Keratinocyte (primary cell): ENCODE results near the gene SF3A2. TPM values are rescaled to one million over a fixed set of nuclear protein-coding genes. Genes with fewer than 3 reads are reported as not detected.

ENCODE experiments used
- DNase-seq: peaks from one replicate; pipeline ENCODE4 v3.0.0-alpha.2; 2011; ENCODE audit warnings: low read depth, missing footprints, low spot score
- FAIRE-seq: peaks from 2 replicates; lab custom pipeline; 2011; peaks lifted over from hg19 to GRCh38; lab: Jason Lieb, UNC
- H2AFZ ChIP-seq: 2 replicates; pipeline ENCODE4 v1.6.0; 2012; ENCODE audit warnings: low read length, control low read depth, inconsistent platforms; ENCODE audit not compliant: control insufficient read depth
- H3K27ac ChIP-seq: 2 replicates; pipeline ENCODE4 v1.5.1; 2011; ENCODE audit warnings: low read length; ENCODE audit not compliant: control insufficient read depth, insufficient read depth
- H3K27me3 ChIP-seq: 3 replicates; pipeline ENCODE4 v1.6.0; 2011; ENCODE audit warnings: low read length; ENCODE audit not compliant: control insufficient read depth, insufficient read depth; ENCODE audit errors: extremely low read depth
- H3K36me3 ChIP-seq, 2 experiments: 2 replicates in 1 of 2; 3 replicates in 1 of 2; pipeline ENCODE4 v1.5.1; 2011; ENCODE audit warnings: low read length in 2 of 2, mild to moderate bottlenecking in 1 of 2; ENCODE audit not compliant: control insufficient read depth in 2 of 2, insufficient read depth in 2 of 2; ENCODE audit errors: extremely low read depth in 1 of 2
- H3K4me1 ChIP-seq: 3 replicates; pipeline ENCODE4 v1.5.1; 2011; ENCODE audit warnings: low read length; ENCODE audit not compliant: control insufficient read depth, insufficient read depth; ENCODE audit errors: extremely low read depth
- H3K4me2 ChIP-seq: 3 replicates; pipeline ENCODE4 v1.6.0; 2011; ENCODE audit warnings: low read depth, low read length; ENCODE audit not compliant: control insufficient read depth, insufficient read depth; ENCODE audit errors: extremely low read depth
- H3K4me3 ChIP-seq, 3 experiments: fragments of 200-600 bp in 1 of 3; sonication (generic) in 1 of 3; 2 replicates in 2 of 3; 3 replicates in 1 of 3; pipeline ENCODE4 v1.5.1; 2011 to 2016; ENCODE audit warnings: low read length in 3 of 3, mild to moderate bottlenecking in 3 of 3, control low read depth in 2 of 3, inconsistent platforms in 1 of 3, low read depth in 1 of 3, mixed read lengths in 1 of 3, mixed run types in 1 of 3, moderate library complexity in 1 of 3; ENCODE audit not compliant: control insufficient read depth in 2 of 3, insufficient read depth in 2 of 3; ENCODE audit errors: extremely low read depth in 1 of 3
- H3K79me2 ChIP-seq: 2 replicates; pipeline ENCODE4 v1.6.0; 2012; ENCODE audit warnings: low read length; ENCODE audit not compliant: control insufficient read depth, insufficient read depth
- H3K9ac ChIP-seq: 3 replicates; pipeline ENCODE4 v1.6.0; 2011; ENCODE audit warnings: low read length; ENCODE audit not compliant: control insufficient read depth, insufficient read depth; ENCODE audit errors: extremely low read depth
- H3K9me1 ChIP-seq: 3 replicates; pipeline ENCODE4 v1.6.0; 2011; ENCODE audit warnings: low read length; ENCODE audit not compliant: control insufficient read depth, insufficient read depth; ENCODE audit errors: extremely low read depth
- H3K9me3 ChIP-seq: 2 replicates; pipeline ENCODE4 v1.5.1; 2012; ENCODE audit warnings: low read depth, low read length; ENCODE audit not compliant: control insufficient read depth
- H4K20me1 ChIP-seq: 3 replicates; pipeline ENCODE4 v1.6.0; 2011; ENCODE audit warnings: low read length; ENCODE audit not compliant: control insufficient read depth, insufficient read depth; ENCODE audit errors: extremely low read depth
- CTCF ChIP-seq, 3 experiments: IDR thresholded peaks in 1 of 3; conservative IDR thresholded peaks in 1 of 3; optimal IDR thresholded peaks in 1 of 3; 2 replicates in 2 of 3; 3 replicates in 1 of 3; pipeline versions ENCODE3 to v1.5.1; 2011; ENCODE audit warnings: low read length in 3 of 3, mild to moderate bottlenecking in 3 of 3, moderate library complexity in 2 of 3, control low read depth in 1 of 3, inconsistent platforms in 1 of 3; ENCODE audit not compliant: insufficient read depth in 2 of 3; ENCODE audit errors: extremely low read depth in 1 of 3
- EZH2 ChIP-seq: IDR thresholded peaks from one replicate; pipeline ENCODE4 v1.6.1; 2012; ENCODE audit warnings: inconsistent platforms, mild to moderate bottlenecking, low read length, moderate library complexity
- dilution Hi-C: fragments of 300-500 bp; cut with MboI; formaldehyde crosslinking; loops from one replicate; pipeline ENCODE4 v1.7.0; 2020; ENCODE audit warnings: low sequenced_read_pairs; ENCODE audit not compliant: extremely low pct_ligation_motif_present
- polyA plus RNA-seq, 5 experiments: library from polyadenylated mRNA; depleted of rRNA in 3 of 5; stranded (reverse) in 3 of 5; stranded (forward) in 1 of 5; unstranded in 1 of 5; fragments of >200 nt; gene quantifications; 1 replicate in 1 of 5; 2 replicates in 3 of 5; 3 replicates in 1 of 5; pipeline versions ENCODE4 v1.2.1 to v1.2.3, GENCODE V29; 2011 to 2012; ENCODE audit warnings: missing spikeins in 2 of 5, low read depth in 1 of 5, low replicate concordance in 1 of 5
- small RNA-seq, 3 experiments: library from RNA; depleted of rRNA; stranded (forward); fragments of <200 nt; gene quantifications; one replicate each; pipeline ENCODE3, GENCODE V24; 2012; ENCODE audit warnings: low read depth in 3 of 3, low replicate concordance in 1 of 3; ENCODE audit not compliant: insufficient read length in 3 of 3

Gene SF3A2
- polyA plus RNA-seq, 1 donor (not counting 4 experiments of a cell fraction or from before 2014, with no cell fraction given) = 4.7 TPM

DNA sequence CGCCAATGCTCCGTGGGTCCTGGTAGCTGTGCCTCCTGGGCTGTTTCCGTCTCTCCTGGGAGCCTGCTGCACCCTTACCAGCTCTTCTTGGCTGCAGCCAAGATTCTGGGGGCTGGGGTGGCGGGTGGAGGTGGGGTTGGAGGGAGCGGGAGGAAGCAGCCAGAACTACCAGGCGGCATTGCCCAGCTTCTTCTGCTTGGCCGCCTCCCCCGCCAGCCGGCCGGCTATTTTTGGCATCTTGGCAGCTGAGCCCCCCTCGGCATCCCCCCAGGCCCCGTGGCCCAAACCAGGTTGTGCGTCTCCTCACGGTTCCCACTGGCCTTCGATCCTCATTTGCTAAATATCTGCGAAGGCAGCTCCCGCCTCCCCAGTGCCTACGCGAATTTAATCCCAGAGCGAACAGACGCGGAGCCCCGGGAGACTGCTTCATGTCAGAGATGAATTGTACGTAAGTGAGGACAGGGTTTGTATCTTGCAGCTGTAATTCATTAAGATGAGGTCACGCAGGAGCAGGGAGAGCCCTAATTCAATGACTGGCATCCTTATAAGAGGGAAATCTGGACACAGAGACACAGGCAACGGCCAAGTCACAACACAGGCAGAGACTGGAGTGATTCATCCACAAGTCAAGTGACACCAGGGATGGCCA is 58.2 kb downstream of the SF3A2 start:
- Histone ChIP-seq H3K27ac (no peak overlapping the region), H2AFZ (no peak overlapping the region), H4K20me1 (no peaks in the 10 kb centered on the region), H3K79me2 (no peaks in the 10 kb centered on the region), H3K4me3 (no peak overlapping the region), H3K9me3 (no peaks in the 10 kb centered on the region), H3K27me3 (peaks cover 61% of the 10 kb centered on the region), H3K36me3 (no peaks in the 10 kb centered on the region), H3K9me1 (no peaks in the 10 kb centered on the region), H3K4me1 (no peaks in the 10 kb centered on the region), H3K4me2 (no peak overlapping the region), H3K9ac (no peak overlapping the region)
- dilution Hi-C loops = no loop called here
- no peak for DNase-seq
- FAIRE-seq = no peak
- TF ChIP-seq CTCF (optimal IDR thresholded peaks at IDR 0.05 in 1 of 3, IDR thresholded peaks at IDR 0.05 in 1 of 3, conservative IDR thresholded peaks at IDR 0.05 in 1 of 3; ENCODE audit: extremely low read depth in 1 of 3, insufficient read depth in 2 of 3, low read length in 3 of 3) = no peak
- no peak for TF ChIP-seq EZH2

DNA sequence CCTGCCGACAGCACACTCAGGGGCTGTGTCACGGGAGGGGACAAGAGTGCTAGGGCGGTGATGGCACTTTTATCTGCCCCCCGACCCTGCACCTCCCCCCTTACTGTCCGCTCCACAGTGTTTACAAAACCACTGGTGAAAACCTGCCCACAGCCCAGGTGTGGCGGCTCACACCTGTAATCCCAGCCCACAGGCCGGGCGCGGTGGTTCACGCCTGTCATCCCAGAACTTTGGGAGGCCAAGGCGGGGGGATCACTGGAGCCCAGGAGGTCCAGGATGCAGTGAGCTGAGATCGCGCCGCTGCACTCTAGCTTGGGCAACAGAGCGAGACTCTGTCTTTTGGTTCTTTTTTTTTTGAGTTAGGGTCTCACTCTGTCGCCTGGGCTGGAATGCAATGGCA is 59.5 kb downstream of the SF3A2 start:
- Histone ChIP-seq H3K4me1 (no peaks in the 10 kb centered on the region), H2AFZ (no peak overlapping the region), H4K20me1 (no peaks in the 10 kb centered on the region), H3K79me2 (no peaks in the 10 kb centered on the region), H3K9me1 (no peaks in the 10 kb centered on the region), H3K27me3 (peaks cover 49% of the 10 kb centered on the region), H3K4me3 (no peak overlapping the region), H3K27ac (no peak overlapping the region), H3K9me3 (no peaks in the 10 kb centered on the region), H3K36me3 (no peaks in the 10 kb centered on the region), H3K4me2 (no peak overlapping the region), H3K9ac (no peak overlapping the region)
- FAIRE-seq (no peak), DNase-seq (no peak)
- TF ChIP-seq CTCF (optimal IDR thresholded peaks at IDR 0.05 in 1 of 3, IDR thresholded peaks at IDR 0.05 in 1 of 3, conservative IDR thresholded peaks at IDR 0.05 in 1 of 3; ENCODE audit: extremely low read depth in 1 of 3, insufficient read depth in 2 of 3, low read length in 3 of 3) = no peak
- TF ChIP-seq EZH2 = no peak
- dilution Hi-C loops = no loop called here

Small RNA genes within 50 kb of the gene (small RNA-seq; reads per million reads assigned to genes)
- 0 reads per million in 3 experiments for gene MIR1227

Other genes with a start within 250 kb of the SF3A2 start
- 19.2 to 24.7 TPM (median 22.3 TPM) in 3 replicates for gene BTBD2, start 221.1 kb upstream of the SF3A2 start, polyA plus RNA-seq
- gene MKNK2, start 185.6 kb upstream of the SF3A2 start, polyA plus RNA-seq = 64.0 to 113 TPM (median 88.3 TPM) in 3 replicates
- gene MOB3A, start 140.5 kb upstream of the SF3A2 start, polyA plus RNA-seq = 24.1 to 61.8 TPM (median 34.2 TPM) in 3 replicates
- 6.0 to 14.9 TPM (median 6.7 TPM) in 3 replicates for gene IZUMO4, start 139.9 kb upstream of the SF3A2 start, polyA plus RNA-seq
- 51.1 to 108 TPM (median 56.1 TPM) in 3 replicates for gene AP3D1, start 85.3 kb upstream of the SF3A2 start, polyA plus RNA-seq
- gene DOT1L, start 72.9 kb upstream of the SF3A2 start, polyA plus RNA-seq = 3.0 to 4.6 TPM (median 3.3 TPM) in 3 replicates
- gene PLEKHJ1, start 495 bp upstream of the SF3A2 start, polyA plus RNA-seq = 36.8 to 53.1 TPM (median 46.8 TPM) in 3 replicates
- 0.02 to 0.15 TPM (median 0.07 TPM) in 3 replicates for gene AMH, start 12.5 kb downstream of the SF3A2 start, polyA plus RNA-seq
- gene JSRP1, start 19.6 kb downstream of the SF3A2 start, polyA plus RNA-seq = not detected in 3 replicates
- not detected in 3 replicates for gene PEAK3, start 45.4 kb downstream of the SF3A2 start, polyA plus RNA-seq
- not detected in 3 replicates for gene LINGO3, start 71.3 kb downstream of the SF3A2 start, polyA plus RNA-seq
- 206 to 275 TPM (median 243 TPM) in 3 replicates for gene LSM7, start 91.8 kb downstream of the SF3A2 start, polyA plus RNA-seq
- gene SPPL2B, start 91.9 kb downstream of the SF3A2 start, polyA plus RNA-seq = 9.3 to 20.9 TPM (median 13.5 TPM) in 3 replicates
- gene TMPRSS9, start 123.4 kb downstream of the SF3A2 start, polyA plus RNA-seq = not detected in 3 replicates
- 38.8 to 64.3 TPM (median 45.0 TPM) in 3 replicates for gene TIMM13, start 190.8 kb downstream of the SF3A2 start, polyA plus RNA-seq
- gene LMNB2, start 220.1 kb downstream of the SF3A2 start, polyA plus RNA-seq = 55.7 to 84.8 TPM (median 80.1 TPM) in 3 replicates
- 20.6 to 32.4 TPM (median 26.8 TPM) in 3 replicates for gene GADD45B, start 239.3 kb downstream of the SF3A2 start, polyA plus RNA-seq